GM23338 (cell line): ENCODE results near the gene SGK1.

Experiments
- CREB1 ChIP-seq: fragments of 250-450 bp; sonication (Bioruptor Pico); IDR thresholded peaks from 2 replicates; pipeline ENCODE4 v1.5.0; 2020; ENCODE audit warnings: low read depth, mild to moderate bottlenecking, moderate library complexity
- CTCF ChIP-seq, 2 experiments: fragments of 200-600 bp in 1 of 2; sonication (generic) in 1 of 2; conservative IDR thresholded peaks; 2 replicates each; pipeline versions ENCODE4 v1.5.1 to v1.6.1; 2016 to 2017; ENCODE audit warnings: antibody characterized with exemption in 2 of 2, low read depth in 2 of 2, mild to moderate bottlenecking in 2 of 2, moderate library complexity in 1 of 2
- ETS1 ChIP-seq: IDR thresholded peaks from 2 replicates; pipeline ENCODE4 v1.6.1; 2016; ENCODE audit warnings: antibody characterized with exemption
- EZH2 ChIP-seq: fragments of 200-600 bp; sonication (generic); IDR thresholded peaks from one replicate; pipeline ENCODE4 v1.8.0; 2017; ENCODE audit warnings: antibody characterized with exemption, mild to moderate bottlenecking, low read depth; ENCODE audit not compliant: unreplicated experiment
- EZH2phosphoT487 ChIP-seq: fragments of 200-600 bp; sonication (generic); IDR thresholded peaks from one replicate; pipeline ENCODE4 v1.8.1; 2018; ENCODE audit warnings: antibody characterized with exemption; ENCODE audit not compliant: unreplicated experiment
- JUNB ChIP-seq: IDR thresholded peaks from one replicate; pipeline ENCODE4 v1.6.1; 2016; ENCODE audit warnings: antibody characterized with exemption; ENCODE audit not compliant: unreplicated experiment
- NANOG ChIP-seq: IDR thresholded peaks from 2 replicates; pipeline ENCODE4 v1.6.1; 2016; ENCODE audit warnings: antibody characterized with exemption, borderline replicate concordance
- POLR2AphosphoS5 ChIP-seq: IDR thresholded peaks from 2 replicates; pipeline ENCODE4 v1.6.1; 2016; ENCODE audit warnings: antibody characterized with exemption, low read depth
- REST ChIP-seq: IDR thresholded peaks from one replicate; pipeline ENCODE4 v1.6.1; 2018; ENCODE audit warnings: antibody characterized with exemption; ENCODE audit not compliant: unreplicated experiment
- STAT1 ChIP-seq: IDR thresholded peaks from one replicate; pipeline ENCODE4 v1.6.1; 2016; ENCODE audit warnings: antibody characterized with exemption; ENCODE audit not compliant: unreplicated experiment
- ZNF114 ChIP-seq: fragments of 250-450 bp; sonication (Bioruptor Pico); IDR thresholded peaks from 2 replicates; pipeline ENCODE4 v1.5.0; 2020; ENCODE audit warnings: mild to moderate bottlenecking, moderate library complexity
- ZNF331 ChIP-seq: fragments of 250-450 bp; sonication (Bioruptor Pico); IDR thresholded peaks from 2 replicates; pipeline ENCODE4 v1.5.0; 2020; ENCODE audit warnings: low read depth, mild to moderate bottlenecking, moderate library complexity
- ZNF462 ChIP-seq: fragments of 250-450 bp; sonication (Bioruptor Pico); IDR thresholded peaks from 2 replicates; pipeline ENCODE4 v1.5.0; 2020; ENCODE audit warnings: mild to moderate bottlenecking, moderate library complexity

- TF ChIP-seq EZH2phosphoT487, result no peak
- no peak for TF ChIP-seq CTCF (conservative IDR thresholded peaks at IDR 0.05; ENCODE audit: low read depth in 2 of 2)
- no peak for TF ChIP-seq EZH2
- TF ChIP-seq ETS1, result no peak
- TF ChIP-seq CREB1, result no peak
- no peak for TF ChIP-seq ZNF331 (CRISPR knock-in tag)
- no peak for TF ChIP-seq REST
- TF ChIP-seq POLR2AphosphoS5, result no peak
- TF ChIP-seq NANOG, result no peak
- no peak for TF ChIP-seq ZNF462 (CRISPR knock-in tag)
- no peak for TF ChIP-seq STAT1
- no peak for TF ChIP-seq JUNB
- no peak for TF ChIP-seq ZNF114 (CRISPR knock-in tag)
Measured at GRCh38 chr6:134324141-134324540, 6.2 kb upstream of the SGK1 start.
